Gastroesophageal sphincter (tissue), 3 donors: Measurements from ENCODE around the gene ZBTB12.

ENCODE experiments used
- CTCF ChIP-seq, 4 experiments: fragments of 200-600 bp in 2 of 4; fragments of 450-650 bp in 2 of 4; sonication (generic) in 1 of 4; IDR thresholded peaks; one replicate each; pipeline ENCODE4 v1.5.1; 2017 to 2019; ENCODE audit warnings: antibody characterized with exemption in 4 of 4, mild to moderate bottlenecking in 2 of 4, moderate library complexity in 2 of 4
- POLR2AphosphoS5 ChIP-seq: sonication (generic); formaldehyde crosslinking; IDR thresholded peaks from one replicate; pipeline ENCODE4 v1.6.1; 2017; ENCODE audit warnings: antibody characterized with exemption

GRCh38 chr6:31878726-31879125 lies 23.2 kb downstream of the ZBTB12 start, which contains the start of gene SLC44A4:
- TF ChIP-seq POLR2AphosphoS5 (no peak), CTCF (IDR thresholded peaks at IDR 0.05) (no peak)
